ENCODE measurements around the gene PGAP2.

The PGAP2 gene

DNA sequence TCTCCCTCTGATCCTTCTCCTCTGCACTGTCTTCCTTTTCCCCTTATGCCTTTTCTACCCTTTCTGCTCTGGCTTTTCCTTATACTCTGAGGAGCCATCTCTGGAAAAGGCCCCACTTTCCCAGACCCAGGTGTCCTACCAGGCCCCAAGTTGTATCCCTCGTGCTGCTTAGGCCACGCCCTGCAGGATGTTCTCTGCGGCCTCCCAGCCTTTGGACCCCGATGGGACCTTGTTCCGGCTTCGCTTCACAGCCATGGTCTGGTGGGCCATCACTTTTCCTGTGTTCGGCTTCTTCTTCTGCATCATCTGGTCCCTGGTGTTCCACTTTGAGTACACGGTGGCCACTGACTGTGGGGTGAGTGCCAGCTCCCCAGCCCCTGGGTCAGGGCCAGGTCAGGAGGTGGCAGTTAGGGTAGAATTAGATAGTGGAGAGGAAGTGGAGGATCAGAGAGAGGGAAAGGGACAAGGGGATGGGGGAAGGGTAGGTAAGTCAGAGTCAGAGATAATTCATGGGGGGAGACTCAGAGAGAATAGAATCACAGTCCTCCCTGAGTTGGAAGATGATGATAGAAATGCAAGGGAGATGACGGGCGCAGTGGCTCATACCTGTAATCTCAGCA is 8.9 kb downstream of the PGAP2 start:
- FAIRE-seq (no peak), DNase-seq (ENCODE audit: insufficient read length, low spot score) (no peak)
- TF ChIP-seq POLR2AphosphoS5 (IDR thresholded peaks at IDR 0.05; ENCODE audit: low read depth, low read length) (no peak), POLR2A (IDR thresholded peaks at IDR 0.05; ENCODE audit: low read depth, low read length) (no peak), POU2F2 (IDR thresholded peaks at IDR 0.05; ENCODE audit: low read depth, low read length) (no peak), TAF1 (IDR thresholded peaks at IDR 0.05; ENCODE audit: low read depth, low read length) (no peak), PAX5 (IDR thresholded peaks at IDR 0.05; ENCODE audit: insufficient read depth, low read length, severe bottlenecking) (no peak), SPI1 (IDR thresholded peaks at IDR 0.05; ENCODE audit: low read depth, low read length) (no peak)

DNA sequence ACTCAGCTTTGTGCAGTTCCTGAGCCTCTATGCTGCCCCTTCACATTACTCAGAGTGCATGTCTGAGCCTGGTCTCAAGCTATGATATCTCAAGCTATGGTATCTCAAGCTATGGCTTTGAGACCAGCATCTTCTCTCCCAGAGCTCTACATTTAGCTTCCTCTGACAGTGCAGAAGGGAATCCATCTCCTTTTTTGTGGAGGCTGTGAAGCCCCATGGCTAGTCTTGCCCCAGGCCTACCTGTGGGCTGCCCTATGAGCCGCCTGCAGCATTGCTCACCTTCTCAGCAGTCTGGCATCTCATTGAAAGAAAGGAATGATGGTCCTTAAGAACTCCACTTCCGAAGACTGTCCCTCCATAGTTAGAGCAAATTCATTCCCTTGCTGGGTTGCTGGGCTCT is 12.6 kb downstream of the PGAP2 start:
- TF ChIP-seq SPI1 (IDR thresholded peaks at IDR 0.05; ENCODE audit: low read depth, low read length) = no peak
- TF ChIP-seq POLR2A (IDR thresholded peaks at IDR 0.05; ENCODE audit: low read depth, low read length) = no peak
- TF ChIP-seq POLR2AphosphoS5 (IDR thresholded peaks at IDR 0.05; ENCODE audit: low read depth, low read length) = no peak
- no peak for TF ChIP-seq TAF1 (IDR thresholded peaks at IDR 0.05; ENCODE audit: low read depth, low read length)
- TF ChIP-seq POU2F2 (IDR thresholded peaks at IDR 0.05; ENCODE audit: low read depth, low read length) = no peak
- TF ChIP-seq PAX5 (IDR thresholded peaks at IDR 0.05; ENCODE audit: insufficient read depth, low read length, severe bottlenecking) = no peak
- FAIRE-seq (no peak), DNase-seq (ENCODE audit: insufficient read length, low spot score) (no peak)

DNA sequence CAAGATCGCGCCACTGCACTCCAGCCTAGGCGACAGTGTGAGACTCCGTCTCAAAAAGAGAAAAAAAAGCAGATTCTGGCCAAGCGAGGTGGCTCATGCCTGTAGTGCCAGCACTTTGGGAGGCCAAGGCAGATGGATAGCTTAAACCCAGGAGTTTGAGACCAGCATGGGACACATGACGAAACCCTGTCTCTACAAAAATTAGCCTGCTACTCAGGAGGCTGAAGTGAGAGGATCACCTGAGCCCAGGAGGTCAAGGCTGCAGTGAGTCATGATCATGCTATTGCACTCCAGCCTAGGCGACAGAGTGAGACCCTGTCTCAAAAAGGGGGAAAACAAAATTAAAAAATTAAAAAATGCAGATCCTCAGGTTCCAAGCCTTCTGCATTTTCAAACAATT is 14.0 kb downstream of the PGAP2 start:
- TF ChIP-seq POLR2AphosphoS5 (IDR thresholded peaks at IDR 0.05; ENCODE audit: low read depth, low read length) (no peak), PAX5 (IDR thresholded peaks at IDR 0.05; ENCODE audit: insufficient read depth, low read length, severe bottlenecking) (no peak), TAF1 (IDR thresholded peaks at IDR 0.05; ENCODE audit: low read depth, low read length) (no peak), POLR2A (IDR thresholded peaks at IDR 0.05; ENCODE audit: low read depth, low read length) (no peak), POU2F2 (IDR thresholded peaks at IDR 0.05; ENCODE audit: low read depth, low read length) (no peak), SPI1 (IDR thresholded peaks at IDR 0.05; ENCODE audit: low read depth, low read length) (no peak)
- no peak for DNase-seq (ENCODE audit: insufficient read length, low spot score)
- no peak for FAIRE-seq

DNA sequence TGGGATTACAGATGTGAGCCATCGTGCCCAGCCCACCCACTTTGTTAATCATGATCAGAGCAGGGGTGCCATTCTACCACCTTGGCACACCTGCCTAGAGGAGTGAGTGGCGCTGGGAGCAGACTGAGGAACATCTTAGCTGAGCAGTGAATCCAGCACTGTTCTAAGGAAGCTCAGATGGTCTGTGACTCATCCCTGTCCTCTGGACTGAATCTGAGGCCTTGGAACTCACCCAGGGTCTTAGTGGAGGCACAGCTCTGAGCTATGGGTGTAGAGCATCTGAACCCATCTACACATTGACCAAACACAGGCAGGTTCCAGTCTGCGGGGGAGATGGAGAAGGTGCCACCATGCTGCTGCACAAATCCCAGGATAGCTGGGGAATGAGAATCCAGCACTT is 14.9 kb downstream of the PGAP2 start:
- TF ChIP-seq POU2F2 (IDR thresholded peaks at IDR 0.05; ENCODE audit: low read depth, low read length) (no peak), PAX5 (IDR thresholded peaks at IDR 0.05; ENCODE audit: insufficient read depth, low read length, severe bottlenecking) (no peak), SPI1 (IDR thresholded peaks at IDR 0.05; ENCODE audit: low read depth, low read length) (no peak), POLR2AphosphoS5 (IDR thresholded peaks at IDR 0.05; ENCODE audit: low read depth, low read length) (no peak), TAF1 (IDR thresholded peaks at IDR 0.05; ENCODE audit: low read depth, low read length) (no peak)
- FAIRE-seq (no peak), DNase-seq (ENCODE audit: insufficient read length, low spot score) (no peak)

DNA sequence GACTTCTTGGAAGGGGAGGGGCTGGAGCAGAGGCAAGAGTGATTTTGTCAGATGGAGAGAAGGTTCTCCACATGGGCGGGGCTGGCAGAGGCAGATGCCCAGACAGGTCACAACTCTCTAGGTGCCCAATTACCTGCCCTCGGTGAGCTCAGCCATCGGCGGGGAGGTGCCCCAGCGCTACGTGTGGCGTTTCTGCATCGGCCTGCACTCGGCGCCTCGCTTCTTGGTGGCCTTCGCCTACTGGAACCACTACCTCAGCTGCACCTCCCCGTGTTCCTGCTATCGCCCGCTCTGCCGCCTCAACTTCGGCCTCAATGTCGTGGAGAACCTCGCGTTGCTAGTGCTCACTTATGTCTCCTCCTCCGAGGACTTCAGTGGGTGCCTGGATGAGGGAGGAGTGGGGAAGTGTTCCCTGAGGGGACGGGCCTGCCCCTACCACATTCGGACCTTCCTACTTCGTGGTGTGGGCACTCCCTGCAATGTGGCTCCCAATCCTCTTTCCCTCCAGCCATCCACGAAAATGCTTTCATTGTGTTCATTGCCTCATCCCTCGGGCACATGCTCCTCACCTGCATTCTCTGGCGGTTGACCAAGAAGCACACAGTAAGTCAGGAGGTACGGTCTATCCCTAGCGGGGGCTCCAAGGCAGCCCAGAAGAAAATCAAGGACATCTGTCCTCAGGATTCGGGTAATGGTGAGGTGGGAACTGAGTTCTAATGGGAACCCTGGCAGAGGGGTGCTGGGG is 15.6 kb downstream of the PGAP2 start:
- TF ChIP-seq SPI1 (IDR thresholded peaks at IDR 0.05; ENCODE audit: low read depth, low read length) (no peak), TAF1 (IDR thresholded peaks at IDR 0.05; ENCODE audit: low read depth, low read length) (no peak), POU2F2 (IDR thresholded peaks at IDR 0.05; ENCODE audit: low read depth, low read length) (no peak), POLR2AphosphoS5 (IDR thresholded peaks at IDR 0.05; ENCODE audit: low read depth, low read length) (no peak), PAX5 (IDR thresholded peaks at IDR 0.05; ENCODE audit: insufficient read depth, low read length, severe bottlenecking) (no peak), POLR2A (IDR thresholded peaks at IDR 0.05; ENCODE audit: low read depth, low read length) (no peak)
- no peak for DNase-seq (ENCODE audit: insufficient read length, low spot score)
- no peak for FAIRE-seq

DNA sequence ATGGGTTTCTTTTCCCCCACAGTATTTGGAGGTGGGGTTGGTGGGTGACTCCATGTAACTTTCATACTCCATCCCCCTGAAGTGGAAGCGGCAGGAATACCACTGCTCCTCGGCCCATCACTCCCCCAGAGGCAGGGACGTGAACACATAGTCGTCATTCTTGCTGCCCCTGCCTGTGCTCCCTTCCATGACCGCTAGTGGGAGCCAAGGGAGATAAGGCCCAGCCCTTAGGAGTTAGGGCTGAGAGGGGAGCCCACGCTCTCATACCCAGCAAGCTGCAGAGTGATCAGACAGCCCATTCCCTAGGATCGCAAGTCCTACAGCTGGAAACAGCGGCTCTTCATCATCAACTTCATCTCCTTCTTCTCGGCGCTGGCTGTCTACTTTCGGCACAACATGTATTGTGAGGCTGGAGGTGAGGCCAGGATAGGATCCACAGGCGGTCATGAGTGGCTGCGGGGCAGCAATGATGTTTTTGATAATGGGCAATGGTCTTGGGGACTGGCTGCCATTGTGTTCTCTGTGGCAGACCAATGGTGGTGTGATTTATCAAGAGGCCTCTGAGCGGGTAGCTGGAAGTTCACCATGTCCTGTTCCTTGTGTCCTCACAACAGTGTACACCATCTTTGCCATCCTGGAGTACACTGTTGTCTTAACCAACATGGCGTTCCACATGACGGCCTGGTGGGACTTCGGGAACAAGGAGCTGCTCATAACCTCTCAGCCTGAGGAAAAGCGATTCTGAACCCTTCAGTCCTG is 16.5 kb downstream of the PGAP2 start:
- no peak for TF ChIP-seq SPI1 (IDR thresholded peaks at IDR 0.05; ENCODE audit: low read depth, low read length)
- 0 out of 2 replicates have a peak, but pooled peaks have one; percentile 10 for TF ChIP-seq POLR2AphosphoS5 (IDR thresholded peaks at IDR 0.05; ENCODE audit: low read depth, low read length)
- FAIRE-seq (peak; percentile 95), DNase-seq (ENCODE audit: insufficient read length, low spot score) (peak; percentile 89)

DNA sequence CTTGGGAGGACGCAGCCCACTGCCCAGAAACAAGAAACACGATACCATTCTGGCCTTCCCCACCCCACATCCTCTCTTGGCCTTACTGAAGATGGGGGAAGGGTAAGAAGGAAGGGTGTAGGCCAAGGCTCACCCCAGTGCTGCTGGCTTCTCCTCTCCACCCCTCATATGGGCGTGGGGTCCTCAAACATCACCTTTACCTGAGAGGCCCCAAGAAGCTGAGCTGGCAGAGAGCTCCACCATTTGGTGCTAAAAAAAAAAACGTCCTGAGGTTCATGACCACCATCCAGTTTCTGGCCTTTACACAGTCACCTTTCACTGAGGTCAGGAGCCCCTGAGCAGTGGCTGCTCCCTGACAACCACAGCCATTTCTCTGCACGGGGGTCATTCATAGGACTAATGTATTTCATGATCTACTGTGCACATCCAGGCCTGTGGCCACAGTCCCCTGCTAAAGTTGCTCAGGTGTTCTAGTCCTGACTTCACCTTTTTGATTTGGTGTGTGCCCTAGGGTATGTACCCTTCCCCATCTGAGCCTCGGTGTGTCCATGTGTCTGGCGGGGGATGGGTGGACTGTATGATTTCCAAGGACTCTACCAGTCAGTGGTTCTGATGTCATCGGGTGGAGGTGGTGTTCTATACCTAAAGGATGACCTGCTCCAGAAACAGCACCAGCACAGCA is 17.3 kb downstream of the PGAP2 start:
- no peak for DNase-seq (ENCODE audit: insufficient read length, low spot score)
- no peak for FAIRE-seq
- TF ChIP-seq TAF1 (IDR thresholded peaks at IDR 0.05; ENCODE audit: low read depth, low read length) = no peak
- TF ChIP-seq PAX5 (IDR thresholded peaks at IDR 0.05; ENCODE audit: insufficient read depth, low read length, severe bottlenecking) = no peak
- 0 out of 2 replicates have a peak, but pooled peaks have one; percentile 3 for TF ChIP-seq POU2F2 (IDR thresholded peaks at IDR 0.05; ENCODE audit: low read depth, low read length)
- TF ChIP-seq SPI1 (IDR thresholded peaks at IDR 0.05; ENCODE audit: low read depth, low read length) = no peak
- peak; percentile 36 for TF ChIP-seq POLR2A (IDR thresholded peaks at IDR 0.05; ENCODE audit: low read depth, low read length)

DNA sequence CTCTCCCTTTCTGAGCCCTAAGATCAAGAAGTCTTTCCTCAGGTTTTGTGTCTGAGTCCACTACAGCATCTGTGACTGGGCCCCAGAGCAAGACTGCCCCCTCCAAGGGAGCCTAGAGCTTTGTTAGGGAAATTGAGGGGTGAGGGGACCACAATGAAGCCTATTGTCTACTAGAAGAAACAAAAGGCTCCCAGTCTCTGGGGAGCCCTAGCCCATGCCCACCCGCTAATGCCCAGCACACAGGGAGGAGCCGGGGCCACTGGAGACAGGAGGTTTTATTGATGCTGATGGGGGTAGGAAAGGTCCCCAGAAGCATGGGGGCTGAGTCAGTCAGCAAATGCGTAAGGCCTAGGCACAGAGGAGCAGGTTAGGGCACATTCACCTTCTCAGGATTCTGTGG is 18.4 kb downstream of the PGAP2 start:
- FAIRE-seq (no peak), DNase-seq (ENCODE audit: insufficient read length, low spot score) (no peak)
- no peak for TF ChIP-seq POLR2AphosphoS5 (IDR thresholded peaks at IDR 0.05; ENCODE audit: low read depth, low read length)
- no peak for TF ChIP-seq POU2F2 (IDR thresholded peaks at IDR 0.05; ENCODE audit: low read depth, low read length)
- TF ChIP-seq TAF1 (IDR thresholded peaks at IDR 0.05; ENCODE audit: low read depth, low read length) = no peak
- TF ChIP-seq PAX5 (IDR thresholded peaks at IDR 0.05; ENCODE audit: insufficient read depth, low read length, severe bottlenecking) = no peak
- TF ChIP-seq POLR2A (IDR thresholded peaks at IDR 0.05; ENCODE audit: low read depth, low read length) = no peak
- TF ChIP-seq SPI1 (IDR thresholded peaks at IDR 0.05; ENCODE audit: low read depth, low read length) = no peak
